Fibroblast of skin of back (primary cell): Measurements from ENCODE around the gene TOX2.

Experiments
- DNase-seq: peaks from one replicate; pipeline ENCODE4 v3.0.0-alpha.2; 2013

The TOX2 gene

DNA sequence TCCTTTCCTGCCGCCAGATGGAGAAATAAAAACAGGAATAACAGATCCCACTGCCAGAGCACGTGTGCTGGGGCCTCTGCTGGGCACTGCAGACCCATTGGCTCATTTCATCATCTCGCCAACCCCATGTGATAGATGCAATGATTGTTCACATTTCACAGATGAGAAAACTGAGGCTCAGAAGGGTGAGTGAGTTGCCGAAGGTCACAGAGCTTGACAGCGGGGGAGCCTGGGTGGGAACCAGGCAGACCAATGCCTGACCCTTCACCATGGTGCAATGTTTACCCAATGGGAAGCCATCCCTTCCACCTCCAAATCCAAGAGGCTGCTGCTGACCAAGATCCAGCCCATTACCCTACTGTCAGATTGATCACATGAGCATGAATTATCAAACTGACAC, 167.2 kb downstream of the TOX2 start:
- no peak for DNase-seq

- peak; percentile 68 for DNase-seq
Observed at GRCh38 chr20:44083220-44083933, 168.7 kb downstream of the TOX2 start.

- DNase-seq, result no peak
Observed at GRCh38 chr20:44084439-44084838, 169.8 kb downstream of the TOX2 start.

- no peak for DNase-seq
Observed at GRCh38 chr20:44084891-44085290, 170.2 kb downstream of the TOX2 start.

- DNase-seq, result no peak
Observed at GRCh38 chr20:44085616-44086434, 171.2 kb downstream of the TOX2 start.

- DNase-seq, result no peak
Observed at GRCh38 chr20:44087051-44087856, 172.6 kb downstream of the TOX2 start.

GRCh38 chr20:44087857-44088120, 173.1 kb downstream of the TOX2 start:
- DNase-seq, result no peak

- DNase-seq, result peak; percentile 42
Observed at GRCh38 chr20:44089987-44090674, 175.5 kb downstream of the TOX2 start.

DNA sequence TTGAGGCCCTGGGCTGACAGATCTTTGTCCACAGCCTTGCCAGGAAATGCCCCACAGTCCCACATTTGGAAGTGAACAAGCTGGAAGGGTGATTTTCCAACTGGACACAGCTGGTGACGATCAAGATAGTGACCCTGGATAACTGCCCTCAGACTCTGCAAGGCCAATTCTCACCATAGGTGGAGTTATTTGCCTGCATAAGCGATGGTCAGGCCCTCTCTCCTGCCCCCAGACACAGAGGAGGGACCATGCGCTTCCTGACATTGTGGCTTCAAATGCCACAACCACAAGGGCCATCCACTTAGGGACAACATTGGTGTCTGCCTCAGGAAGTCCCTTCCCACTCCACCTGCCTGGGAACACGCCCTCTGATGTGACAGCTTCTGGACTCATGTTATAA, 176.4 kb downstream of the TOX2 start:
- DNase-seq, result no peak

DNA sequence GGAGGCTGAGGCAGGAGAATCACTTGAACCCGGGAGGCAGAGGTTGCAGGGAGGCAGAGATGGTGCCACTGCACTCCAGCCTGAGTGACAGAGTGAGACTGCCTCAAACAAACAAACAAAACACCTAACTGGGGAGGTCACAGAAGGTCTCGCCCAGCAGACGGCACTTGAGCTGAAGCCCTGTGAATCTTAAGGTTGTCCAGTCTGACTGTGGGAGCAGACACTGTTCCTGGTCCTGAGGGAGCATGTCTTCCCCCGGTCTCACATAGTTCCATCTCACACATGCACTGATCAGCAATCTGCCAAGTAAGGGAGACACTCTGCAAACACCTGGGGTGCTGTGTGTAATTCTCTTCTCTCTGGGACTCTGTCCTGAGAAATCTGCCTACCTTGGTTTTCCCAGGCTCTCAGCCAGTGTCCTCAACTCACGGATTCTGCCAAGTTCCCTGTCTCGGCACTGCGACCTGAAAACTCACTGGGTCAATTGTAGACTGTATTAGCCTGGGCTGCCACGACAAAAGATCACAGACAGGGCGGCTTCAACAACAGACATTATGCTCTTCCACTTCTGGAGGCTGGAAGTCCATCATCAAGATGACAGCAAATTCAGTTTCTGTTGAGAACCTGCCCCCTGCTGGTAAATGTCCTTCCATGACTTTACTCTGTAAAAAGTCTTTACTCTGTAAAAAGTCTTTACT, 178.0 kb downstream of the TOX2 start:
- DNase-seq, result peak; percentile 40

GRCh38 chr20:44093249-44093582, 178.6 kb downstream of the TOX2 start:
- no peak for DNase-seq

DNA sequence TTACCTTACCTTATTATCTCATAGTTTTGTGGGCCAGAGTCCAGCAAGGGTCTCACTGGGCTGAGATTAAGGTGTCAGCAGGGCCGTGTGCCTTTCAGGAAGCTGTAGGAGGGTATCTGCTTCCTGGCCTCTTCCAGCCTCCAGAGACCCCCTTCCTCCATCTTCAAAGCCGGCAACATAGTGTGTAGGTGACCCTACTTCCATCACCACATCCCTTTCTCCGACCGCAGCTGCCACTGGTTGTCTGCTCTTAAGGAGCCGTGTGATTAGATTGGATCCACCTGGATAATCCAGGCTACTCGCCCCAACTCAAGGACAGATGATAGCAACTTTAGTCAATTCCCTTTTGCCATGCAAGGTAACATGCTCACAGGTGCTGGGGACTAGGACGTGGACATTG, 181.2 kb downstream of the TOX2 start:
- DNase-seq, result no peak

- DNase-seq, result no peak
Observed at GRCh38 chr20:44097521-44098255, 183.0 kb downstream of the TOX2 start.

- DNase-seq, result no peak
Observed at GRCh38 chr20:44098256-44098630, 183.6 kb downstream of the TOX2 start.

DNA sequence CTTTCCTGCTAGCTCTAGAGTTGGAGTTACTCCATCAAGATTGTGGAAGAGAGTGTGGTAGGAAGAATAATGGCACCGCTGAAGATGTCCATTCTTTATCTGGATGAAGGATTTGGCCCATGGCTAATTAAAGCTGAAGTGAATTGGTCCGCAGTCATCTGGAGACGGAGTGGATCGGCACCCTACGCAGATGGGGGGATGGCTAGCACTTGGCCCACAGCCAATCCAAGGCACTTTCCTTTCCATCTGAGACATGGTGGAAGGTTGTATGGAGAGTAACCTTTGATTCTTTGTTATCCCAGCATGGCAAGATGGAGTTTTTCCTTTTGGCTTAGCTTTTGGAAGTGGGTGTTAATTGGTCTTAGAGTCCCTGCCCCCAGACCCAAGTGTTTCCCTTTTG, 184.0 kb downstream of the TOX2 start:
- DNase-seq, result no peak

DNA sequence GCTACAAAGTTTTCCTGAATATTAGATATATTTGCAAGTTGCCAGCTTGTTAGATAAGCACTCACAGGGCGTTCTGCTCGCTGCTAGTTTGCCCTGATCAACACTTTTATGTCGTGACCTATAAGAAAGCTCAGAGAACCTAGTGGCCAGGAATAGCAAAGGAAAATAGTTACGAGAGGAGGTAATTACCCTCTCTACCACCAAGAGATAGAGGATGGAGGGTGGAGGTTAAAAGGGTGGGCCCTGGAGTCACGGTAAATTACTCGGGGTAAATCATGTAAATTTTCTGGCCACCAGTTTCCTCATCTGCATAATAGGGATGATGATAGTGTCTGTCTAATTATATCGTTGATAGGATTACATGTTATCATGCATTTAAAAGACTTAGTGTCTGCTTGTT, 185.2 kb downstream of the TOX2 start:
- no peak for DNase-seq

- DNase-seq, result no peak
Observed at GRCh38 chr20:44102582-44102981, 187.9 kb downstream of the TOX2 start.

DNA sequence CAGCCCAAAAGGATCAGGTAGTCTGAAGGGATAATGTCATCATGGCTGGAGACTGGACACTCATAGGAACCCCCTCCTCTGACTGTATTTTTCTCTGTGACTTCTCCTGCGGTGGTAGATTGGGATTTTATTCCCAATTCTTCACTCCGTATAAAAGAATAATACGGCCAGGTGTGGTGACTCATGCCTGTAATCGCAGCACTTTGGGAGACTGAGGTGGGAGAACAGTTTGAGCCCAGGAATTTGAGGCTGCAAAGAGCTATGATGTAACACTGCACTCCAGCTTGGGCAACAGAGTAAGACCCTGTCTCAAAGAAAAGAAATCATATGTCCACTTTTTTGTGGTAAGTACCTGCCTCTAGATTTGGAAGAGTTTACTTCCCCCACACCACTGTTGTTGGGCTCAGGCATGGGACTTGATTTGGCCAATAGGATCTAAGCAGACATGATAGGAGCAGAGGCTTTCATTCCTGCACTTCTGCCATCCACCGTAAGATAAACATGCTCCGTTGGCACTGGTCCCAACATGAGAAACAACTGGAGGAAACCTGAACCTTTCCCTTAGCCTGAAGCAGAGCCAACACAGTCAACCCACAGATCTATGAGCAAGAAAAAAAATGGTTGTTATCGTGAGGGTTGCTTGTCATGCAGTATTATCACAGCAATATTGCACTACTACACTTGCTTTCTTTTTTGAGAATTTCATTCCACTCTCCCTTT, 190.3 kb downstream of the TOX2 start:
- DNase-seq, result peak; percentile 76

DNA sequence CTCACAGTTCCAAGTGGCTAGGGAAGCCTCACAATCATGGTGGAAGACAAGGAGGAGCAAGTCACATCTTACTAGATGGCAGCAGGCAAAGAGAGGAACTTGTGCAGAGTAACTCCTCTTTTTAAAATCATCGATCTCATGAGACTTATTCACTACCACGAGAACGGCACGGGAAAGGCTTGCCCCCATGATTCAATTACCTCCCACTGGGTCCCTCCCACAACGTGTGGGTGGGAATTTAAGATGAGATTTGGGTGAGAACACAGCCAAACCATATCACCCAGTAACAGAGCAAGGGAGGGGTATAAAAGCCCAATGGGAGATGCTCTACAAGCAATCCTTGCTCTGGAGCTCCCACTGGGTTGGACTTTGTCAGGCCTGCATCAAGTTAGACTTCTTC, 192.0 kb downstream of the TOX2 start:
- DNase-seq, result no peak

- no peak for DNase-seq
Observed at GRCh38 chr20:44109951-44110361, 195.3 kb downstream of the TOX2 start.
